Tibial nerve (tissue), 4 donors: Measurements from ENCODE around the gene PARM1. TPM values are rescaled to one million over a fixed set of nuclear protein-coding genes. Genes with fewer than 3 reads are reported as not detected.
"Not testable (repeated sequence)": the region's sequence is repeated elsewhere in the genome, so short reads cannot be mapped to it uniquely, and the experiment has no call there.

ENCODE experiments used
- DNase-seq, 2 donors: peaks; one replicate each; pipeline ENCODE4 v3.0.0-alpha.2; 2019; ENCODE audit warnings: low spot score in 2 of 2
- H3K27ac ChIP-seq, 4 donors: fragments of 200-600 bp; sonication (generic) in 3 of 4; one replicate each; pipeline ENCODE4 v1.5.1; 2017 to 2019; ENCODE audit warnings: mild to moderate bottlenecking in 1 of 4
- H3K27me3 ChIP-seq, 2 donors: fragments of 200-600 bp; sonication (generic) in 1 of 2; one replicate each; pipeline versions ENCODE4 v1.5.1 to v1.6.0; 2017 to 2019
- H3K36me3 ChIP-seq, 3 donors: fragments of 200-600 bp; sonication (generic); one replicate each; pipeline ENCODE4 v1.5.1; 2018 to 2019
- H3K4me1 ChIP-seq, 4 donors: fragments of 200-600 bp; sonication (generic) in 3 of 4; one replicate each; pipeline ENCODE4 v1.5.1; 2017 to 2019
- H3K4me3 ChIP-seq, 4 donors: fragments of 200-600 bp; sonication (generic) in 3 of 4; one replicate each; pipeline ENCODE4 v1.5.1; 2017 to 2019; ENCODE audit warnings: mild to moderate bottlenecking in 1 of 4, moderate library complexity in 1 of 4
- H3K9me3 ChIP-seq, 4 donors: fragments of 200-600 bp; sonication (generic) in 3 of 4; one replicate each; pipeline ENCODE4 v1.5.1; 2017 to 2019
- CTCF ChIP-seq, 5 experiments: fragments of 200-600 bp in 3 of 5; fragments of 450-650 bp in 2 of 5; sonication (generic) in 3 of 5; IDR thresholded peaks; one replicate each; pipeline ENCODE4 v1.5.1; 2016 to 2019; ENCODE audit warnings: antibody characterized with exemption in 5 of 5, mild to moderate bottlenecking in 3 of 5, moderate library complexity in 2 of 5
- EP300 ChIP-seq, 2 donors: sonication (generic); formaldehyde crosslinking; IDR thresholded peaks; one replicate each; pipeline ENCODE4 v1.6.1; 2017; ENCODE audit warnings: antibody characterized with exemption in 2 of 2, mild to moderate bottlenecking in 1 of 2
- POLR2A ChIP-seq, 2 donors: fragments of 450-650 bp; IDR thresholded peaks; one replicate each; pipeline ENCODE4 v1.6.1; 2017; ENCODE audit warnings: antibody characterized with exemption in 2 of 2, mild to moderate bottlenecking in 2 of 2, moderate library complexity in 2 of 2
- WGBS, 2 donors: methylation state at CpG; one replicate each; pipeline ENCODE4 v1.1.5; 2018; 5-methylcytosine and 5-hydroxymethylcytosine counted together
- total RNA-seq, 4 donors: library from RNA; depleted of rRNA; stranded (reverse); fragments of >200 nt; gene quantifications; one replicate each; pipeline ENCODE4 v1.1.0, GENCODE V29; 2016

The PARM1 gene
- total RNA-seq, 4 donors from 2014 or later, result 10.0 to 23.8 (median 20.9) TPM

DNA sequence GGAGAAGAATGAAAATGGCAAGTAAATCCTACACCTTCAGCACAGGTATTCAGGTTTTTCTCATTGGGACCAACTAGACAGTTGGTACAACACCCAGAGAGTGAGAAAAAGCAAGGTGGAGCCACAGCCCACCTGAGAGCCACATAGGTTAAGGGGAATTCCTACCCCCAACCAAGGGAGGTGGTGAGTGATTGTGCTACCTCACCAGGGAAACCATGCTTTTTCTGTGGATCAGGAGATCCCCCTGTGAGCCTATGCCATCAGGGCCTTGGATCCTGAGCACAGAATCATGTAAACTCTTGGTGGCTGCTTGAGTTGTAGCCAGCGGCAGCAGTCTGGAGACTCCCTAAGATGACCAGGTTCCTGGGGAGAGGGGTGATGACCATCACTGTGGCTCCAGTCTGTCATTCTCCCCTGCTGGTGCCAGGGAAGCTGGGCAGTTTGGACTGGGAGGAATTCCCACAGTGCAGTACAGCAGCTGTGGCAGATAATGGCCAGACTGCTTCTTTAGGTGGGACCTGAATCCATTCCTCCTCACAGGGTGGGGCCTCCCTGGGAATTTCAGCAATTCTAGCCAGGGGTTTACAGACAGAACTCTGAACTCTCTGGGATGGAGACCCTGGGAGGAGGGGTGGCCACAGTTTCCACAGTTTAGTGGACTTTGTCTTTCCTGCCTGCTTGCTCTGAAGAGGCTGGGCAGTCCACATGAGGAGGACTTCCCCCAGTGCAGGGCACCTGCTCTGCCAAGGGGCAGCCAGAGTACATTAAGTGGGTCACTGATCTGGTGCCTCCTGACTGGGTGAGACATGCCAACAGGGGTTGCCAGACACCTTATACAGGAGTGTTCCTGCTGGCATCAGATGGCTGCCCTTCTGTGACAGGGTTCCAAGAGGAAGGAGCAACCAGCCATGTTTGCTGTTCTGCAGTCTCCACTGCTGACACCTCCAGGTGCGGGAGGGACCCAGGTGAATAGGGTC lies 43.2 kb downstream of the PARM1 start:
- Histone ChIP-seq H3K9me3 (peaks cover 0 to 24% (median 0%) of the 10 kb centered on the region in 4 donors), H3K4me1 (no peaks in the 10 kb centered on the region), H3K36me3 (no peaks in the 10 kb centered on the region), H3K27me3 (no peaks in the 10 kb centered on the region), H3K27ac (no peak overlapping the region), H3K4me3 (no peak overlapping the region)
- WGBS, 2 donors, result 84 to 94% methylated on average over 1 to 2 of the region's 2 CpGs
- no peak for DNase-seq
- no peak for TF ChIP-seq POLR2A (IDR thresholded peaks at IDR 0.05)
- TF ChIP-seq CTCF (IDR thresholded peaks at IDR 0.05), result no peak
- TF ChIP-seq EP300 (IDR thresholded peaks at IDR 0.05), result no peak

- H3K27ac ChIP-seq, result no peak overlapping the region
- no peaks in the 10 kb centered on the region for H3K27me3 ChIP-seq
- 57 to 76% methylated on average over 1 of the region's 1 CpG for WGBS, 2 donors
- peaks cover 0 to 14% (median 0%) of the 10 kb centered on the region in 4 donors for H3K9me3 ChIP-seq
- DNase-seq, result no peak
- no peak overlapping the region for H3K4me3 ChIP-seq
- no peaks in the 10 kb centered on the region for H3K36me3 ChIP-seq
- no peaks in the 10 kb centered on the region for H3K4me1 ChIP-seq
- TF ChIP-seq POLR2A (IDR thresholded peaks at IDR 0.05), result no peak
- no peak for TF ChIP-seq EP300 (IDR thresholded peaks at IDR 0.05)
- TF ChIP-seq CTCF (IDR thresholded peaks at IDR 0.05), result no peak
Observed at GRCh38 chr4:74982546-74983252, 49.8 kb downstream of the PARM1 start.

- Histone ChIP-seq H3K9me3 (peaks cover 0 to 8% (median 0%) of the 10 kb centered on the region in 4 donors), H3K4me1 (no peaks in the 10 kb centered on the region), H3K4me3 (no peak overlapping the region), H3K27ac (no peak overlapping the region), H3K36me3 (no peaks in the 10 kb centered on the region), H3K27me3 (no peaks in the 10 kb centered on the region)
- TF ChIP-seq EP300 (IDR thresholded peaks at IDR 0.05) (no peak), CTCF (IDR thresholded peaks at IDR 0.05) (no peak), POLR2A (IDR thresholded peaks at IDR 0.05) (no peak)
- DNase-seq, result no peak
Observed at GRCh38 chr4:74983253-74983635, 50.3 kb downstream of the PARM1 start.

DNA sequence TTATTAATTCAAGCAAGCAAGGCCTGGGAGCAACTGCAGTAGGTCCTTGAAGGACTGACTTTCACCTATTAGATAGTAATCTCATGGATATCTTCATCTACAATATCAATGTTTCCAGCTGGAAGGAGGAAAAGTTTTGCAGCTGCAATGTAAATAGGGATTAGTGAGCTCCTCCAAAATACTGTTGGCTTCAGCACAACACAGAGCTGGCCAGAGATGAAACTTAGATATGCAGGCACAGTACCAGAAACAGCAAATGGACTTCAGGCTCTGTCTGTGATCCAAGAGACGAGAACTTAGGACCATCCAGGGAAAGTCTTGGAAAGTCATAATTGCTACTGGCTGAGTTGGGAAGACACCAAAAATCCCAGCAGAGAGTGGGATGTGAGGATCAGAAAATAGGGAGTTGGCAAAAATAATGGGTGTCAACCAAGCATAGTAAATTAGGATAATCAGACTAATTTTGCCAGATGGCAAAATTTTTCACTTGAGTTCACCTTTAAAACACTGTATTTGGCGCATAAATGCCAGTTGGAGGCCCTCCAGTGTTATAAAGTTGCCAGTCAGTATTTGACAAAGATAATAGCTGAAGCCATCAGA lies 57.5 kb downstream of the PARM1 start:
- Histone ChIP-seq H3K36me3 (no peaks in the 10 kb centered on the region), H3K27me3 (no peaks in the 10 kb centered on the region), H3K27ac (no peak overlapping the region), H3K4me1 (no peaks in the 10 kb centered on the region), H3K4me3 (no peak overlapping the region), H3K9me3 (peaks cover 0 to 4% (median 0%) of the 10 kb centered on the region in 4 donors)
- 82 to 83% methylated on average over 2 of the region's 2 CpGs for WGBS, 2 donors
- no peak for DNase-seq
- no peak for TF ChIP-seq POLR2A (IDR thresholded peaks at IDR 0.05)
- TF ChIP-seq CTCF (IDR thresholded peaks at IDR 0.05), result no peak
- TF ChIP-seq EP300 (IDR thresholded peaks at IDR 0.05), result no peak

GRCh38 chr4:74994436-74994835 lies 61.5 kb downstream of the PARM1 start:
- WGBS, 2 donors, result 49 to 53% methylated on average over 2 of the region's 2 CpGs
- not testable (repeated sequence) for H3K4me3 ChIP-seq, H3K27me3 ChIP-seq, H3K4me1 ChIP-seq, H3K36me3 ChIP-seq, H3K9me3 ChIP-seq, H3K27ac ChIP-seq, DNase-seq
